Panc1 (cell line): ENCODE results near the gene P2RY10.

Experiments used
- POLR2AphosphoS5 ChIP-seq: IDR thresholded peaks from 2 replicates; pipeline ENCODE4 v1.6.1; 2012; ENCODE audit warnings: mild to moderate bottlenecking, low read depth, low read length, moderate library complexity
- SIN3A ChIP-seq: IDR thresholded peaks from 2 replicates; pipeline ENCODE4 v1.6.1; 2012; ENCODE audit warnings: low read depth, mild to moderate bottlenecking, low read length, moderate library complexity, borderline replicate concordance; ENCODE audit not compliant: insufficient read depth
- TF ChIP-seq, protein P1 (sequence below): fragments of 450-650 bp; IDR thresholded peaks from 2 replicates; pipeline ENCODE4 v1.5.1; 2017; ENCODE audit warnings: mild to moderate bottlenecking
- TF ChIP-seq, protein P2 (sequence below), 2 experiments: IDR thresholded peaks; 2 replicates each; pipeline ENCODE4 v1.6.1; 2011 to 2012; ENCODE audit warnings: low read depth in 2 of 2, control low read depth in 1 of 2, low read length in 1 of 2, mild to moderate bottlenecking in 1 of 2, moderate library complexity in 1 of 2; ENCODE audit not compliant: insufficient read depth in 1 of 2

DNA sequence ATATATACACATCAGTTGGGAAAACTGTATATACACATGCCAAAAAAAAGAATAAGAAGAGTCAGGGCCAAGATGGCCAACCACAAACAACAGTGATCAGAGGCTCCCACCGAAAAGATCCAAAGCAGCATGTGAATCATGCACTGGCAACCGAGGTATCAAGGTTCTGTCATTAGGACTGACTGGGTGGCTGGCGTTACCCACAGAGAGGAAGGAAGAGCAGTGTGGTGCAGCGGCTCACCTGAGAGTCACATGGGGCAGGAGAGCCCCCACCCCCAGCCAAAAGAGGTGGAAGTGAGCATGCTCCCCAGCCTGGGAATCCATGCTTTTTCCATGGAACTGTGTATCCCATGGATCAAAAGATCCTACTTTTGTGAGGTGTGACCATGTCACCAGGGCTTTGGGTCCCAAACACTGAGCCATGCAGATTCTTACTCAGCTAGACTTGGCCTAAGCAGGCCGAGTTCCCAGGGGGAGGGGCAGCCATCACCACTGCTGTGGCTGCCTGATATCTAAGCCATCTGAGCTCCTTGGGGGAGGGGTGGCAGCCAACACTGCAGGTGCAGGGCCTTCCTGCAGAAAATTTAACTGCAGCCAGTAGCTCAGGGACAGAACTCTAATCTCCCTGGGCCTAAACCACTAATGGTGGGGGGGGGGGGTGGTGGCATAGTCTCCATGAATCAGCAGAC, 52.8 kb downstream of the P2RY10 start:
- TF ChIP-seq, protein P1, sequence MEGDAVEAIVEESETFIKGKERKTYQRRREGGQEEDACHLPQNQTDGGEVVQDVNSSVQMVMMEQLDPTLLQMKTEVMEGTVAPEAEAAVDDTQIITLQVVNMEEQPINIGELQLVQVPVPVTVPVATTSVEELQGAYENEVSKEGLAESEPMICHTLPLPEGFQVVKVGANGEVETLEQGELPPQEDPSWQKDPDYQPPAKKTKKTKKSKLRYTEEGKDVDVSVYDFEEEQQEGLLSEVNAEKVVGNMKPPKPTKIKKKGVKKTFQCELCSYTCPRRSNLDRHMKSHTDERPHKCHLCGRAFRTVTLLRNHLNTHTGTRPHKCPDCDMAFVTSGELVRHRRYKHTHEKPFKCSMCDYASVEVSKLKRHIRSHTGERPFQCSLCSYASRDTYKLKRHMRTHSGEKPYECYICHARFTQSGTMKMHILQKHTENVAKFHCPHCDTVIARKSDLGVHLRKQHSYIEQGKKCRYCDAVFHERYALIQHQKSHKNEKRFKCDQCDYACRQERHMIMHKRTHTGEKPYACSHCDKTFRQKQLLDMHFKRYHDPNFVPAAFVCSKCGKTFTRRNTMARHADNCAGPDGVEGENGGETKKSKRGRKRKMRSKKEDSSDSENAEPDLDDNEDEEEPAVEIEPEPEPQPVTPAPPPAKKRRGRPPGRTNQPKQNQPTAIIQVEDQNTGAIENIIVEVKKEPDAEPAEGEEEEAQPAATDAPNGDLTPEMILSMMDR, result no peak
- TF ChIP-seq, protein P2, sequence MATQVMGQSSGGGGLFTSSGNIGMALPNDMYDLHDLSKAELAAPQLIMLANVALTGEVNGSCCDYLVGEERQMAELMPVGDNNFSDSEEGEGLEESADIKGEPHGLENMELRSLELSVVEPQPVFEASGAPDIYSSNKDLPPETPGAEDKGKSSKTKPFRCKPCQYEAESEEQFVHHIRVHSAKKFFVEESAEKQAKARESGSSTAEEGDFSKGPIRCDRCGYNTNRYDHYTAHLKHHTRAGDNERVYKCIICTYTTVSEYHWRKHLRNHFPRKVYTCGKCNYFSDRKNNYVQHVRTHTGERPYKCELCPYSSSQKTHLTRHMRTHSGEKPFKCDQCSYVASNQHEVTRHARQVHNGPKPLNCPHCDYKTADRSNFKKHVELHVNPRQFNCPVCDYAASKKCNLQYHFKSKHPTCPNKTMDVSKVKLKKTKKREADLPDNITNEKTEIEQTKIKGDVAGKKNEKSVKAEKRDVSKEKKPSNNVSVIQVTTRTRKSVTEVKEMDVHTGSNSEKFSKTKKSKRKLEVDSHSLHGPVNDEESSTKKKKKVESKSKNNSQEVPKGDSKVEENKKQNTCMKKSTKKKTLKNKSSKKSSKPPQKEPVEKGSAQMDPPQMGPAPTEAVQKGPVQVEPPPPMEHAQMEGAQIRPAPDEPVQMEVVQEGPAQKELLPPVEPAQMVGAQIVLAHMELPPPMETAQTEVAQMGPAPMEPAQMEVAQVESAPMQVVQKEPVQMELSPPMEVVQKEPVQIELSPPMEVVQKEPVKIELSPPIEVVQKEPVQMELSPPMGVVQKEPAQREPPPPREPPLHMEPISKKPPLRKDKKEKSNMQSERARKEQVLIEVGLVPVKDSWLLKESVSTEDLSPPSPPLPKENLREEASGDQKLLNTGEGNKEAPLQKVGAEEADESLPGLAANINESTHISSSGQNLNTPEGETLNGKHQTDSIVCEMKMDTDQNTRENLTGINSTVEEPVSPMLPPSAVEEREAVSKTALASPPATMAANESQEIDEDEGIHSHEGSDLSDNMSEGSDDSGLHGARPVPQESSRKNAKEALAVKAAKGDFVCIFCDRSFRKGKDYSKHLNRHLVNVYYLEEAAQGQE (IDR thresholded peaks at IDR 0.05; ENCODE audit: insufficient read depth in 1 of 2, low read depth in 2 of 2, low read length in 1 of 2), result no peak
- TF ChIP-seq SIN3A (no peak), POLR2AphosphoS5 (no peak)
